H1 (cell line): Measurements from ENCODE around the gene SETD1B. TPM values are rescaled to one million over a fixed set of nuclear protein-coding genes. Genes with fewer than 3 reads are reported as not detected.

Experiments used
- CTCF ChIA-PET: fragments of 300-600 bp; sonication (Branson Sonifier 250); formaldehyde crosslinking; loops from one replicate; lab custom pipeline; 2021; ENCODE audit not compliant: partially characterized antibody; lab: Charles Lee
- POLR2A ChIA-PET: fragments of 300-600 bp; sonication (Branson Sonifier 250); formaldehyde crosslinking; loops from one replicate; lab custom pipeline; 2021; ENCODE audit warnings: inconsistent platforms; ENCODE audit not compliant: partially characterized antibody; lab: Charles Lee
- DNase-seq, 2 experiments: peaks; one replicate each; pipeline versions ENCODE4 v3.0.0 to v3.0.0-alpha.2; 2010 to 2022; ENCODE audit warnings: low spot score in 2 of 2, low read depth in 1 of 2, mixed read lengths in 1 of 2
- FAIRE-seq: peaks from 2 replicates; lab custom pipeline; 2011; peaks lifted over from hg19 to GRCh38; lab: Jason Lieb, UNC
- H2AFZ ChIP-seq: 2 replicates; pipeline ENCODE4 v1.8.1; 2012; ENCODE audit warnings: low read length, inconsistent platforms
- H2AK5ac ChIP-seq: 2 replicates; pipeline ENCODE4 v1.6.1; 2013; ENCODE audit warnings: low read depth, low read length
- H2BK120ac ChIP-seq: replicated peaks from 2 replicates; pipeline ENCODE3; 2013; ENCODE audit warnings: low read depth, low read length, inconsistent platforms
- H2BK12ac ChIP-seq: 2 replicates; pipeline ENCODE4 v1.6.1; 2013; ENCODE audit warnings: low read depth, low read length
- H2BK15ac ChIP-seq: 2 replicates; pipeline ENCODE4 v1.6.1; 2013; ENCODE audit warnings: low read length
- H2BK20ac ChIP-seq: 2 replicates; pipeline ENCODE4 v1.6.1; 2013; ENCODE audit warnings: low read length
- H2BK5ac ChIP-seq: 2 replicates; pipeline ENCODE4 v1.6.1; 2013; ENCODE audit warnings: low read depth, low read length
- H3K14ac ChIP-seq: 2 replicates; pipeline ENCODE4 v1.6.1; 2013; ENCODE audit warnings: inconsistent platforms; ENCODE audit not compliant: insufficient read length
- H3K18ac ChIP-seq: 2 replicates; pipeline ENCODE4 v1.6.1; 2013; ENCODE audit warnings: low read length; ENCODE audit errors: extremely low read depth
- H3K23ac ChIP-seq: 2 replicates; pipeline ENCODE4 v1.6.1; 2013; ENCODE audit warnings: inconsistent platforms; ENCODE audit not compliant: insufficient read length
- H3K23me2 ChIP-seq: 2 replicates; pipeline ENCODE4 v1.6.1; 2013; ENCODE audit warnings: low read depth, low read length
- H3K27ac ChIP-seq: 2 replicates; pipeline ENCODE4 v1.6.1; 2011; ENCODE audit warnings: low read depth, low read length, inconsistent platforms
- H3K27me3 ChIP-seq, 4 experiments: replicated peaks in 1 of 4; 1 replicate in 1 of 4; 2 replicates in 3 of 4; pipeline versions ENCODE4 v1.6.1 to v1.8.1; 2011 to 2013; ENCODE audit warnings: low read length in 3 of 4, mild to moderate bottlenecking in 3 of 4, inconsistent platforms in 2 of 4, mixed read lengths in 2 of 4, moderate library complexity in 1 of 4; ENCODE audit not compliant: control insufficient read depth in 3 of 4, insufficient read depth in 3 of 4; ENCODE audit errors: extremely low read depth in 1 of 4
- H3K36me3 ChIP-seq, 4 experiments: 2 replicates each; pipeline versions ENCODE4 v1.6.1 to v1.8.1; 2011 to 2013; ENCODE audit warnings: mild to moderate bottlenecking in 4 of 4, low read length in 3 of 4, moderate library complexity in 2 of 4, control low read depth in 1 of 4, inconsistent platforms in 1 of 4; ENCODE audit not compliant: insufficient read depth in 4 of 4, control insufficient read depth in 2 of 4
- H3K4ac ChIP-seq: replicated peaks from 2 replicates; pipeline ENCODE3; 2013; ENCODE audit warnings: low read length, low read depth, mixed read lengths, inconsistent platforms; ENCODE audit not compliant: insufficient read length
- H3K4me1 ChIP-seq, 4 experiments: replicated peaks in 1 of 4; 1 replicate in 1 of 4; 2 replicates in 3 of 4; pipeline versions ENCODE4 v1.6.1 to v1.8.1; 2011 to 2013; ENCODE audit warnings: low read length in 3 of 4, inconsistent platforms in 2 of 4, mixed read lengths in 1 of 4; ENCODE audit not compliant: insufficient read depth in 4 of 4, control insufficient read depth in 3 of 4
- H3K4me2 ChIP-seq, 2 experiments: 2 replicates each; pipeline versions ENCODE4 v1.6.1 to v1.8.1; 2011 to 2013; ENCODE audit warnings: low read depth in 2 of 2, low read length in 2 of 2, control low read depth in 1 of 2, inconsistent platforms in 1 of 2, mild to moderate bottlenecking in 1 of 2; ENCODE audit not compliant: insufficient read depth in 1 of 2
- H3K4me3 ChIP-seq, 4 experiments: fragments of 200-600, 300-600 bp in 1 of 4; sonication (generic), shearing (Covaris generic), sonication (Bioruptor Twin) in 1 of 4; 2 replicates each; pipeline versions ENCODE4 v1.5.1 to v1.8.1; 2011 to 2016; ENCODE audit warnings: low read length in 4 of 4, low read depth in 3 of 4, control low read depth in 2 of 4, inconsistent platforms in 2 of 4, mild to moderate bottlenecking in 2 of 4, mixed read lengths in 1 of 4, moderate library complexity in 1 of 4; ENCODE audit not compliant: insufficient read depth in 2 of 4; ENCODE audit errors: extremely low read depth in 1 of 4
- H3K56ac ChIP-seq: replicated peaks from 2 replicates; pipeline ENCODE3; 2013; ENCODE audit warnings: low read depth, mild to moderate bottlenecking, mixed read lengths, low read length, inconsistent platforms; ENCODE audit not compliant: insufficient read length
- H3K79me1 ChIP-seq: 2 replicates; pipeline ENCODE4 v1.6.1; 2013; ENCODE audit warnings: low read depth, low read length, control low read depth
- H3K79me2 ChIP-seq, 2 experiments: 2 replicates each; pipeline versions ENCODE4 v1.6.1 to v1.8.1; 2012 to 2013; ENCODE audit warnings: low read length in 2 of 2, mild to moderate bottlenecking in 2 of 2, inconsistent platforms in 1 of 2; ENCODE audit not compliant: insufficient read depth in 2 of 2, control insufficient read depth in 1 of 2
- H3K9ac ChIP-seq, 4 experiments: replicated peaks in 1 of 4; 1 replicate in 1 of 4; 2 replicates in 3 of 4; pipeline versions ENCODE4 v1.6.1 to v1.8.1; 2011 to 2013; ENCODE audit warnings: low read depth in 3 of 4, low read length in 3 of 4, control low read depth in 2 of 4, mild to moderate bottlenecking in 2 of 4, moderate library complexity in 2 of 4, inconsistent platforms in 1 of 4; ENCODE audit errors: extremely low read depth in 1 of 4
- H3K9me3 ChIP-seq, 2 experiments: 2 replicates each; pipeline versions ENCODE4 v1.6.1 to v1.8.1; 2012 to 2013; ENCODE audit warnings: mild to moderate bottlenecking in 2 of 2, moderate library complexity in 2 of 2, control low read depth in 1 of 2, inconsistent platforms in 1 of 2, low read depth in 1 of 2, low read length in 1 of 2, mixed read lengths in 1 of 2; ENCODE audit not compliant: insufficient read depth in 2 of 2
- H4K20me1 ChIP-seq, 2 experiments: replicated peaks in 1 of 2; 2 replicates each; pipeline versions ENCODE3 to v1.8.1; 2011 to 2013; ENCODE audit warnings: inconsistent platforms in 2 of 2, low read length in 2 of 2, mild to moderate bottlenecking in 1 of 2; ENCODE audit not compliant: insufficient read depth in 2 of 2, control insufficient read depth in 1 of 2
- H4K5ac ChIP-seq: 2 replicates; pipeline ENCODE4 v1.6.1; 2013; ENCODE audit warnings: low read length, low read depth, mixed read lengths, inconsistent platforms; ENCODE audit not compliant: insufficient read length
- H4K8ac ChIP-seq: 2 replicates; pipeline ENCODE4 v1.8.0; 2013; ENCODE audit warnings: mild to moderate bottlenecking, moderate library complexity, low read length, inconsistent platforms; ENCODE audit not compliant: insufficient read depth; ENCODE audit errors: extremely low read depth
- H4K91ac ChIP-seq: replicated peaks from 2 replicates; pipeline ENCODE3; 2013; ENCODE audit warnings: low read length, mixed read lengths, inconsistent platforms; ENCODE audit not compliant: insufficient read length
- ATF3 ChIP-seq: IDR thresholded peaks from 2 replicates; pipeline ENCODE4 v1.6.1; 2011; ENCODE audit warnings: low read depth, mild to moderate bottlenecking, low read length; ENCODE audit not compliant: insufficient read depth
- BACH1 ChIP-seq: IDR thresholded peaks from 2 replicates; pipeline ENCODE4 v1.6.1; 2012; ENCODE audit warnings: low read length, improper control_type of control experiment
- CREB1 ChIP-seq: IDR thresholded peaks from 2 replicates; pipeline ENCODE4 v1.6.1; 2012; ENCODE audit warnings: inconsistent platforms
- CTBP2 ChIP-seq: IDR thresholded peaks from 2 replicates; pipeline ENCODE4 v1.7.0; 2011; ENCODE audit warnings: borderline replicate concordance, mild to moderate bottlenecking, moderate library complexity, mixed read lengths, low read length; ENCODE audit not compliant: insufficient read depth, insufficient read length
- JUND ChIP-seq: IDR thresholded peaks from 2 replicates; pipeline ENCODE4 v1.6.1; 2011; ENCODE audit warnings: mild to moderate bottlenecking, improper control_type of control experiment, low read length
- KDM5A ChIP-seq: fragments of 200-600 bp; IDR thresholded peaks from 2 replicates; pipeline ENCODE4 v1.7.1; 2012; ENCODE audit warnings: mild to moderate bottlenecking, low read length, inconsistent platforms, mixed read lengths
- SIN3A ChIP-seq, 2 experiments: IDR thresholded peaks in 1 of 2; conservative IDR thresholded peaks in 1 of 2; 2 replicates each; pipeline ENCODE4 v1.6.1; 2011 to 2012; ENCODE audit warnings: low read length in 2 of 2, improper control_type of control experiment in 1 of 2, low read depth in 1 of 2, mild to moderate bottlenecking in 1 of 2
- TBP ChIP-seq: IDR thresholded peaks from 2 replicates; pipeline ENCODE4 v1.6.1; 2011; ENCODE audit warnings: low read depth, low read length, improper control_type of control experiment
- WGBS, 2 experiments: shearing (Covaris generic) in 1 of 2; methylation state at CpG; one replicate each; pipeline versions ENCODE4 v1.1.6 to v1.1.7; 2013 to 2015; ENCODE audit warnings: low lambda C conversion rate in 2 of 2, mixed read lengths in 2 of 2, inconsistent platforms in 1 of 2, low coverage in 1 of 2, missing lambda C conversion rate in 1 of 2; ENCODE audit not compliant: insufficient replicate concordance in 2 of 2, insufficient coverage in 1 of 2, insufficient read length in 1 of 2; ENCODE audit errors: extremely low coverage in 1 of 2, missing lambda C conversion rate in 1 of 2; 5-methylcytosine and 5-hydroxymethylcytosine counted together
- polyA plus RNA-seq, 7 experiments: library from polyadenylated mRNA; depleted of rRNA in 3 of 7; stranded (reverse) in 5 of 7; unstranded in 2 of 7; fragments of >200 nt in 5 of 7; fragments of 200-250 nt in 2 of 7; gene quantifications; 1 replicate in 5 of 7; 2 replicates in 1 of 7; 4 replicates in 1 of 7; pipeline versions ENCODE4 v1.2.1 to v1.2.3, GENCODE V29; 2011 to 2013; ENCODE audit warnings: missing spikeins in 2 of 7, mixed read lengths in 2 of 7
- total RNA-seq: library from RNA; stranded (reverse); fragmentation: NEBNext Ultra II Directional; extraction: Animal tissue kit (Norgen Biotek cat#: 25700); gene quantifications from 2 replicates; pipeline ENCODE4 v1.2.1, GENCODE V29; 2021

Gene SETD1B
- total and polyA plus RNA-seq, 2 of the 8 experiments (the other 6 are each of a cell fraction or from before 2014, with no cell fraction given) = 1.3 to 17.7 TPM

GRCh38 chr12:121812320-121812871 is 8.6 kb downstream of the SETD1B start:
- peak in 1 of 2 experiments; percentile 91 for DNase-seq
- Histone ChIP-seq H2BK120ac (peak overlapping the region; percentile 71), H3K4me1 (peaks cover 7 to 25% (median 14%) of the 10 kb centered on the region in 4 experiments), H4K8ac (peak overlapping the region; percentile 38; the same call in 1 of the 2 replicates), H4K5ac (peak overlapping the region; percentile 98), H2BK12ac (no peak overlapping the region), H4K91ac (peak overlapping the region; percentile 71), H2AFZ (no peak overlapping the region), H3K9me3 (no peaks in the 10 kb centered on the region), H3K79me1 (peaks cover 12% of the 10 kb centered on the region), H3K79me2 (peaks cover 0 to 36% of the 10 kb centered on the region in 2 experiments; a peak in 2 of 4 replicates), H2BK15ac (no peak overlapping the region), H2AK5ac (no peak overlapping the region; the same call in 1 of the 2 replicates), H3K36me3 (peaks cover 4 to 47% (median 23%) of the 10 kb centered on the region in 4 experiments), H3K23ac (no peak overlapping the region), H3K4me2 (peak overlapping the region; percentile 88 to 97), H3K14ac (no peak overlapping the region), H2BK5ac (peak overlapping the region; percentile 93; the same call in 1 of the 2 replicates), H3K23me2 (peaks cover 9% of the 10 kb centered on the region), H2BK20ac (no peak overlapping the region), H3K4me3 (peak overlapping the region; percentile 70 to 83 (median 76)), H3K4ac (peak overlapping the region; percentile 80), H3K18ac (peak overlapping the region; percentile 83), H3K27ac (no peak overlapping the region), H3K9ac (peak overlapping the region in 3 of 4 experiments; percentile 36 to 59 (median 42); a peak in 4 of 7 replicates), H3K56ac (peak overlapping the region; percentile 94), H4K20me1 (peaks cover 0 to 10% of the 10 kb centered on the region in 2 experiments), H3K27me3 (no peaks in the 10 kb centered on the region)
- ChIA-PET CTCF (interaction anchor here (0.5 to 12.0 kb wide), 24 partner anchors 10 to 339 kb away, joined by 3 to 363 read pairs (median 4); partner anchors contain the start of genes ORAI1, PSMD9 and RHOF), POLR2A (interaction anchor here (0.7 to 27.9 kb wide), 7 partner anchors 13 to 282 kb away, joined by 3 to 958 read pairs (median 6); partner anchors contain the start of genes PSMD9, RHOF, SETD1B and TMEM120B)
- 5% methylated on average over 23 of the region's 26 CpGs; no CpG with 5 or more reads in 1 of the 2 experiments for WGBS, 2 experiments
- FAIRE-seq = no peak
- TF ChIP-seq SIN3A (conservative IDR thresholded peaks at IDR 0.05 in 1 of 2, IDR thresholded peaks at IDR 0.05 in 1 of 2; ENCODE audit: low read depth in 1 of 2, low read length in 2 of 2) (peak in 1 of 2 experiments; percentile 49; a peak in 2 of 4 replicates), CTBP2 (no peak), JUND (no peak), BACH1 (no peak), ATF3 (no peak), CREB1 (no peak; the same call in 1 of the 2 replicates), TBP (peak; percentile 19; the same call in 1 of the 2 replicates), KDM5A (no peak; the same call in 1 of the 2 replicates)
